ENCODE results near the gene HES3.
"Not testable (repeated sequence)": the region's sequence is repeated elsewhere in the genome, so short reads cannot be mapped to it uniquely, and the experiment has no call there.

HES3 gene

GRCh38 chr1:6243993-6244392, at the start of gene HES3:
Gene HES3 (plus strand): TSS chr1:6244179. CDS start chr1:6244366, 187 bp downstream.
- DNase-seq, result no peak

GRCh38 chr1:6197746-6198427, 46.1 kb upstream of the HES3 start:
- DNase-seq, result no peak

GRCh38 chr1:6198646-6199297, 45.2 kb upstream of the HES3 start:
- DNase-seq, result no peak

- DNase-seq, result peak; percentile 97
Observed at GRCh38 chr1:6199298-6200187, 44.4 kb upstream of the HES3 start, which contains the start of gene RPL22. Gene RPL22 (minus strand): TSS chr1:6199595. CDS start chr1:6199573, 22 bp downstream.

GRCh38 chr1:6200188-6200809, 43.7 kb upstream of the HES3 start:
- no peak for DNase-seq

- DNase-seq, result no peak
Observed at GRCh38 chr1:6202256-6202655, 41.7 kb upstream of the HES3 start.

GRCh38 chr1:6205849-6206519, 38.0 kb upstream of the HES3 start, which contains the start of gene RNF207:
Gene RNF207 (plus strand): TSS chr1:6206119. CDS start chr1:6206536, 417 bp downstream.
- peak; percentile 47 for DNase-seq

GRCh38 chr1:6206520-6206855, 37.5 kb upstream of the HES3 start:
- no peak for DNase-seq

GRCh38 chr1:6207075-6207885, 36.7 kb upstream of the HES3 start:
- no peak for DNase-seq

- no peak for DNase-seq
Observed at GRCh38 chr1:6207921-6208320, 36.1 kb upstream of the HES3 start.

GRCh38 chr1:6208723-6209660, 35.0 kb upstream of the HES3 start:
- DNase-seq, result no peak

- DNase-seq, result no peak
Observed at GRCh38 chr1:6209661-6210580, 34.1 kb upstream of the HES3 start.

GRCh38 chr1:6210591-6211355, 33.2 kb upstream of the HES3 start:
- DNase-seq, result no peak

- no peak for DNase-seq
Observed at GRCh38 chr1:6211731-6212130, 32.2 kb upstream of the HES3 start.

- no peak for DNase-seq
Observed at GRCh38 chr1:6212193-6212959, 31.6 kb upstream of the HES3 start.

- no peak for DNase-seq
Observed at GRCh38 chr1:6218375-6219164, 25.4 kb upstream of the HES3 start.

GRCh38 chr1:6219641-6220040, 24.3 kb upstream of the HES3 start:
- DNase-seq, result not testable (repeated sequence)

All from amniotic stem cell (primary cell).